GM13976 (cell line): ENCODE results near the gene LMX1A.

Experiments
- DNase-seq: peaks from one replicate; pipeline ENCODE4 v3.0.0; 2012; ENCODE audit warnings: low spot score
- in situ Hi-C: fragments of 300-500 bp; cut with MboI; formaldehyde crosslinking; loops from one replicate; pipeline ENCODE4 v1.12.0; 2022; ENCODE audit warnings: low sequenced_read_pairs, mixed read lengths, inconsistent platforms; ENCODE audit not compliant: unreplicated experiment
- TF ChIP-seq, protein P1 (sequence below): IDR thresholded peaks from 2 replicates; pipeline ENCODE4 v1.5.1; 2012; ENCODE audit warnings: borderline replicate concordance, mild to moderate bottlenecking; ENCODE audit not compliant: insufficient read depth; ENCODE audit errors: extremely low read depth, missing control alignments, control extremely low read depth

LMX1A gene

DNA sequence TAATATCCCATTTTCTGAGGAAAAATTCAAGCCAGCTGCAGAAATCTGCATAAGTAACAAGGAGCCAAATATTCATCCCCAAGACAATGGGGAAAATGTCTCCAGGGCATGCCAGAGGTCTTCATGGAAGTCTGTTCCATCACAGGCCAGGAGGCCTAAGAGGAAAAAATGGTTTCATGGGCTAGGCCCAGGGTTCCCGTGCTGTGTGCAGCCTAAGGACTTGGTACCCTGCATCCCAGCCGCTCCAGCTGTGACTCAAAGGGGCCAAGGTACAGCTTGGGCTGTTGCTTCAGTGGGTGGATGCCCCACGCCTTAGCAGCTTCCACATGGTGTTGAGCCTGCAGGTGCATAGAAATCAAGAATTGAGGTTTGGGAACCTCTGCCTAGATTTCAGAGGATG is 173.5 kb downstream of the LMX1A start:
- in situ Hi-C loops: no loop called here
- TF ChIP-seq, protein P1, sequence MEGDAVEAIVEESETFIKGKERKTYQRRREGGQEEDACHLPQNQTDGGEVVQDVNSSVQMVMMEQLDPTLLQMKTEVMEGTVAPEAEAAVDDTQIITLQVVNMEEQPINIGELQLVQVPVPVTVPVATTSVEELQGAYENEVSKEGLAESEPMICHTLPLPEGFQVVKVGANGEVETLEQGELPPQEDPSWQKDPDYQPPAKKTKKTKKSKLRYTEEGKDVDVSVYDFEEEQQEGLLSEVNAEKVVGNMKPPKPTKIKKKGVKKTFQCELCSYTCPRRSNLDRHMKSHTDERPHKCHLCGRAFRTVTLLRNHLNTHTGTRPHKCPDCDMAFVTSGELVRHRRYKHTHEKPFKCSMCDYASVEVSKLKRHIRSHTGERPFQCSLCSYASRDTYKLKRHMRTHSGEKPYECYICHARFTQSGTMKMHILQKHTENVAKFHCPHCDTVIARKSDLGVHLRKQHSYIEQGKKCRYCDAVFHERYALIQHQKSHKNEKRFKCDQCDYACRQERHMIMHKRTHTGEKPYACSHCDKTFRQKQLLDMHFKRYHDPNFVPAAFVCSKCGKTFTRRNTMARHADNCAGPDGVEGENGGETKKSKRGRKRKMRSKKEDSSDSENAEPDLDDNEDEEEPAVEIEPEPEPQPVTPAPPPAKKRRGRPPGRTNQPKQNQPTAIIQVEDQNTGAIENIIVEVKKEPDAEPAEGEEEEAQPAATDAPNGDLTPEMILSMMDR: no peak
- no peak for DNase-seq

DNA sequence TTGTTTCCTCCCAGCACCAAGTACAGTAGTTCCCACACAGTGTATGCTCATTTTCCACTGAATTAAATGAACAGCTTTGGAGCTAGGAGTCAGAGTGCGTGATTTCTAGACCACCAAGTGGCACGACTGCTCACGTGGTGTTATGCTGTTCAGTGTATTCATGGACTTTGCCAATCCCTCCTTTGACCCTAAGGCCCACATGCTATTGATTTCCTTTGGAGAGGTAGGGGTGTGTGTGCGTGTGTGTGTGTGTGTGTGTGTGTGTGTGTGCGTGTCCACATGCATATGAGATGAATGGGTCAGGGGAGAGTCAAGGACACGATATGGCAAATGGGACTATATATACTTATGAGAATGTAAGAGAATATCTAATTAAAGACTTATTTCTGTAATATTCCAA is 177.2 kb downstream of the LMX1A start:
- DNase-seq: no peak
- in situ Hi-C loops: no loop called here
- TF ChIP-seq, protein P1: no peak

DNA sequence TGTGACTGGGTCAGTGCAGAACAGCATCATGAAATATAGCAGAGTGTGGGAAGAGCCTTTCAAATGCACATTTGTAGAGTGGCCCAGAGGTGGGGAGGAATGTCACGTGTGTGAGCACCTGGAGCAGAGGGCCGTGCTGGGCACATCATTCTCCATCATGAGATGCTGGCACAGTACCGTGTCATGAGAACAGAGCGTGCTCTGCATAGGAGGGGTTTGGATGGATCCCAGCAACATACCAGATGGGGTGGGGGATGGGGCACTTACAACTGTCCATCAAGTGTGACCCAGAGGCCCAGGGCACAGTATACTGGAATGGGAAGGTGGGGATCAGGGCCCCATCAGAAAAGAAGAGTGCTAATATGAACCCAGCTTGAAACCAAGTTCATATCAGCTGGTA is 182.0 kb downstream of the LMX1A start:
- DNase-seq: no peak
- in situ Hi-C loops: no loop called here
- TF ChIP-seq, protein P1: no peak

DNA sequence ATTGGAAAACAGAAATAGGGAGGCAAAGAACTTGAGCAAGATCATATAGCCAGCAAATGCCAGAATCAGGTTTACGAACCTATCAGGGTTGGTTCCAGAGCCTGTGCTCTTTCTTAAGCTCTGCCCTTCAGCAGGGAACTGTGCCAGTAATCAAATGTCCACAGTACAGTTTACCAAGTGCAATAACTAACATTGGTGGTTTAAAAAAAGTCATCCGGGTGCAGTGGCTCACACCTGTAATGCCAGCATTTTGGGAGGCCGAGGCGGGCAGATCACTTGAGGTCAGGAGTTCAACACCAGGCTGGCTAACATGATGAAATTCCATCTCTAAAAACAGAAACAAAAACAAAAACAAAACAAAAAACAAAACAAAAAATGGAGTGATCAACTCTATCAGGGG is 182.7 kb downstream of the LMX1A start:
- TF ChIP-seq, protein P1: no peak
- no peak for DNase-seq
- in situ Hi-C loops: no loop called here

DNA sequence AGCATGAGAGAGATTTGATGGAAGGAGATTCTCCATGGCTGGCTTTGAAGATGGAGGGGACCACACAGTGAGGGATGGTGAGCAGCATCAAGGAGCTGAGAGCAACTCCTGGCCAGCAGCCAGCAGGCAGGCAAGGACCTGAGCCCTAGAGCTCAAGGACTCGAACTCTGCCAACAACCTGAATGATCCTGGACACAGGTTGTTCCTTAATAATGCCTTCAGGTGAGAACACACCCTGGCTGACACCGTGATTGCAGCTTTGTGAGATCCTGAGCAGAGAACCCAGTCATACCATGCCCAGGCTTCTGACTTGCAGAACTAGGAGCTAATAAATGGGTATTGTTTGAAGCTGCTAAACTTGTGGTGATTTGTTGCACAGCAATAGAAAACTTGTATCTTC is 183.1 kb downstream of the LMX1A start:
- TF ChIP-seq, protein P1: no peak

DNA sequence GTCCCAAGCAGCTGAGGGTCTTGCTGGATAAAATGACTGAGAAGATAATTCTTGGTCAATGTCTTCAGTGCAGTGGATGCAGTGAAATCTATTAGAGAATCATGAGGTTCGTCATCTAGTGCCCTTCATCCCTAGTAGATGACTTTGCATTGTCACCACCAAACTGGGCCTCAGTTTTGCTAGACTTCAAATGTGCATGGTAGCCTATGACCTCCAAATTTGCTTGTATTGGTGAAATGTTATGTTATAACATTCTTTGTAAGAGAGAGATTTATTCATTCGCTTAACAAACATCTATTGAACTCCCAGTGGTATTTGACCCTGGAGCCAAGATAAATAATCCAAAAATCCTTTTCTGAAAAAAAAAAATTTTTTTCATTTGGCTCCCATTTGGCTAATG is 183.8 kb downstream of the LMX1A start:
- TF ChIP-seq, protein P1: no peak
- in situ Hi-C loops: no loop called here
- DNase-seq: no peak

More for the DNA sequence above, 183.1 kb downstream of the LMX1A start:
- in situ Hi-C loops: no loop called here
- no peak for DNase-seq

DNA sequence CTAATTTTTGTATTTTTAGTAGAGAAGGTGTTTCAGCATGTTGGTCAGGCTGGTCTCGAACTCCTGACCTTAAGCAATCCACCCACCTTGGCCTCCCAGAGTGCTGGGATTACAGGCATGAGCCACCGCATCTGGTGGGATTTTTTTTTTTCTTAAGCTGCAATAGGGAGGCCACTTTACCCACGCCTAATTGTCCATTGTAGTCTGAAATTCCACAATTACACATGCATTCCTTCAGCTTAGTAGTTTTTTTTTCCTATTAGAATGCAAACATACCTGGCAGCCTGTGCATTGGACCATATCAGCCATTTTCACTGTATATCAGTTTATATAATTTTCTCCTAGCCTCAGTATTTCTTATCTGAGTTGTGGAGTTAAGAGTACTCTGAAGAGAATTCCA is 186.8 kb downstream of the LMX1A start:
- DNase-seq: no peak
- TF ChIP-seq, protein P1: no peak
- in situ Hi-C loops: no loop called here
